ENCODE measurements around the gene DMD.

- TF ChIP-seq CTCF (conservative IDR thresholded peaks at IDR 0.05) = no peak
- no peak for TF ChIP-seq ZFX (IDR thresholded peaks at IDR 0.05)
These were observed 51.1 kb downstream of the DMD start for GRCh38 chrX:33160273-33160672.

Data from C4-2B (cell line).